HG03280 (cell line): Measurements from ENCODE around the gene ZFR2.
"Not testable (repeated sequence)": the region's sequence is repeated elsewhere in the genome, so short reads cannot be mapped to it uniquely, and the experiment has no call there.

Experiments used
- ATAC-seq: cut with Tn5 transposase; IDR thresholded peaks from one replicate; pipeline ENCODE4 v1.9.1; 2021; ENCODE audit warnings: mild to moderate bottlenecking, moderate library complexity; ENCODE audit not compliant: unreplicated experiment

Gene ZFR2

DNA sequence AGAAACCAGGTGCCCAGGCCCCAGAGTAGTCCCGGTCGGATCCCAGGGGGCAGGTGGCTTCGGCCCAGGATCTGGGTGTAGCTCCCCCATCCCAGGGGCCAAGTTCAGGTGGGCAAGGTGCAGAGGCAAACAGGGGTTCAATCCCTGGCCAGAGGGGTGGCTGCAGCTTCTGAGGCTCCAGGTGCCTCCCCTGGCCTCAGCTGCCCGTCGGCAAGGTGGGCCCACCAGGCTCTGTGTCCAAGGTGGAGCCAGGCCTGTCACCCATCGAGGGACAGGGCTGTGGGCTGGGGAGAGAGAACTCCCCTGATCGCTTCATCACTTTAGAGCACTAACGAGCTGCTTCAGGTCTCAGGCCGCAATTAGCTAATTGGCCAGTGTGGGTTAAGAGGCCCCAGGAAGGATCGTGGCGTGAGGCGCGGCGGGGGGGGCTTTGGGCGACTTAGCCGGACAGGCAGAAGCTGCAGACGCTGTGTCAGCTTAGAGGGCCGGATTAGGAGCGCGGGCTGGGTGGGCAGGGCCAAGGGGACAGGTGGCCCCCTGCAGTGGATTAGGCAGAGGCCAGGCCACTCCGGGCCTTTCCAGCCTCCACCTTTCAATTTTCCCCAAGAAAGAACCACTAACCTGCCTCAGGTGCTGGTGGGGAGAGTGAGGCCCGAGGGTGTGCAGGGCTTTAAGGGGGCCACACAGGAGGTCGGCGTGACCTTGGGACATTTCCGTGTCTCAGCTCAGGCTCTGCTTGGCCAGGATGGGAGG, 94.0 kb downstream of the ZFR2 start:
- no peak for ATAC-seq

DNA sequence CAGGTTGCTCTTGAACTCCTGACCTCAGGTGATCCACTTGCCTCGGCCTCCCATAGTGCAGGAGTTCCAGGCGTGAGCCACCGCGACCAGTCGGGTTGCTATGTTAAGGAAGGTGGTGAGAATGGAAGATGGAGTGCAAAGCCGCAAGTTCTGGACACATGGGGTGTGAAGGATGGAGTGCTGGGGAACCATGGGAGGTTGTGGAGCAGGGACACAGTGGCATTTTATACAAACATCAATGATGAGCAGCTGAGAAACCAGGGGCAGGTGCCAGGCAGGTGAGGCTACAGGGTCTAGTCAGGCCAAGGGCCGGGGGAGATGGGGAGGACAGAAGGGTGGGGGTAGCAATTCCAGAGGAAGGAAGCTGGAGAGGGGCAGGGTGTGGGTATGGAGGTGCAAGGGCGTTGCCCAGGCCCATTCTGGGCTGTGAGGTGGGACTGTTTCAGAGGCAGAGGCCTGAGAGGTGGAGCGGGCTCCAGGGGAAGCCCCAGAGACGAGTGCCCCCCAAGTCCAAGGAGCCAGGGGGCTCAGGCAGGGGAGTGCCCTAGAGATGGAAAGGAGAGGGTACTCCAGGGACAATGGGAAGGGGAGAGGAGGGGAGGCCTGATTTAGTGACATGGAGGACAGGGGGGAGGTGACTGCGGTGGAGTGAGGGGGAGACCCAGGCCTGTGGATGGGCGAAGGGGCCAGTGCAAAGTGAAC, 94.9 kb downstream of the ZFR2 start:
- no peak for ATAC-seq

DNA sequence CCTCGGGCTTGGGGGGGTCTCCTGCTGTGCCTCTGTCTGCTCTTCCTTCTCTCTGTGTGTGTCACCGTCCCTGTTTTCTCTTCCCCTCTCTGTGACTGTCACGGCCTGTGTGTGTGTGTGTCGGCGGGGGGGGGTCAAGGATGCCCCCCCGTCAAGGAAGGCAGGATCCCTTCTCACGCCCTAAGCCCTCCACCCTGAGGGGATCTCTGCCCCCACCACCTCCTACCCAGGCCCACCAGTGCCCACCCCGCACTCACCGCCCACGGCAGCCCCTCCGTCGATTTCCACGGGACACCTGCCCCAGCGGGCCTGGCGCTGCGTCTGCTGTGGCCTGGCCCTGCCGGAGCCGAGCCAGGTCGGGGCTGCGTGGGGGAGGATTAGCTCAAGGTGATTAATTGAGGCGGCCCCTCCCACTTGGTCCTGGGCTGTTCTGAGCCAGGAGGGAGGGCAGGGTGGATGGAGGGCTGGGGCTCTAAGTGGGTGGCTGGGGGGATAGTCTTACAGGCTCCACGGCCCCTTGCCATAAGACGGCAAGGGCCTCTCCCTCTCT, 96.9 kb downstream of the ZFR2 start, which contains the start of gene RAX2:
Gene RAX2 (minus strand): TSS at position 323 of the 550 bp plus-strand sequence. CDS start 486 bp downstream, outside the sequence.
- no peak for ATAC-seq

- no peak for ATAC-seq
Measured at GRCh38 chr19:3771000-3771905, 97.6 kb downstream of the ZFR2 start.

GRCh38 chr19:3770136-3770999, 98.5 kb downstream of the ZFR2 start:
- ATAC-seq: no peak

DNA sequence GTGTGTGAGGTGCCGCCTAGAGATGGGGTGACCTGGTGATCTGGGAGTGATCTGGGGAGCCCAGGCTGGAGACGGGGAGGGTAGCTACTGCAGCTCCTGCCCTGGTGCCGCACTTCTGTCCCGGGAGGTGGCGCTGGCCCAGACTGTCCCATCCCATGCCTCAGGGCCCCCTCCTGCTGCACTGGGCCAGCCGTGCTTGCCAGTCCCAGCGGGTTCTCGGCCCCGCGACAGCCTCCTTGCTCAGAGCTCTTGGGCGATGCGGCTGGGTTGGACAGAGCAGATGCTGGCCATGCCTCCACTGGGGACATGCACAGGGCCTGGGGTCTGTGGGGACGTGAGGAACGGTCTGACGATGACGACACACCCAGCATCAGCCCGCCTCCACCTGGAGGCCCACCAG, 99.3 kb downstream of the ZFR2 start:
- ATAC-seq: no peak

DNA sequence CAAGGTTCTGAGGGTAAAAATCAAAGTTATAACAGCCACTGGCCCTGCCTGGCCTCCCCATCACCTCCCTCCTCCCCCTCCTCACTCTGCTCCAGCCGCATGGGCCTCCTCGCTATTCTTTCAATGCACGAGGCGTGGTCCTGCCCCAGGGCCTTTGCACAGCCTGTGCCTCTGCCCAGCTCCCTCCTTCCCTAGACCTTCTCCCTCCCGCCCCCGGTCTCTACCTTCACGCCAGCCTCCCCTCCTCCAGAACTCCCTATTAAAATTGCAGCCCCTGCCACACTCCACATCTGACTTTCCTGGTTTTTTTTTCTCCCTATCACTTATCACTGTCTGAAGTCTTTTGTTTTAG, 100.1 kb downstream of the ZFR2 start:
- ATAC-seq: no peak

DNA sequence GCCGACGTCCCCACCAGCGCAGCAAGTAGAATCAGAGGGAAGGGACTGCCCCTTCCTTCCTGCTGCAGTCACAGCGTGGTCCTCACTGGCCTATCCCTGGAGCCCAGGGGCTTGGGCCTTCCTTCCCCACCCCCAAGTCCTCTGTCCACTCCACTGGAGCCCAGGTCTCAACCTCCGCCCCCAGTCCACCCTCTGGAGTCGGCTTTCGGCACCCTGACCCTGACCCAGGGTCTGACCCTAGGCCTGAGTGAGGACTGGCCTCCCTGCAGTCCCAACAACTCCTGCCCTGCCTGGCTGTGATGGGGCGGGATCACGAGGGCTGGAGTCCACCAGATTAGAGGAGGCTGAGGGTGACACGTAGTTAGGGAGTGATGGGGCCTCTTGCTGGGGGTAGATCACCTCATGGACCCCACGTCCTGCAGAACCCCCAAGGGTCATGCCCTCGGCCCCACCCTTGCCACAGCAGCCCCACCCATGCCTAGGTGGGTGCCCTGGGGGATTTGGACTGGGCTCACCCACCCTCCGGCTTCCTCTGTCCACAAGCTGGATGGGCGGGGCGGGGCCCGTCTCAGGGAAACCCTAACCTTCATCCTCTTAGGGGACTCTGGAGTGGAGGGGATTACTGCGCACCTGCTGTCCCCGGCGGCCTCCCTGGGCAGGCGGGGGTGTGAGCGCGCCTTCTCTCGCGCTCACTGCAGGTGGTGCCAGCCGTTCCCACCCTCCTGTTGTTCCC, 100.7 kb downstream of the ZFR2 start:
- no peak for ATAC-seq

GRCh38 chr19:3767050-3767449, 101.8 kb downstream of the ZFR2 start:
- no peak for ATAC-seq

DNA sequence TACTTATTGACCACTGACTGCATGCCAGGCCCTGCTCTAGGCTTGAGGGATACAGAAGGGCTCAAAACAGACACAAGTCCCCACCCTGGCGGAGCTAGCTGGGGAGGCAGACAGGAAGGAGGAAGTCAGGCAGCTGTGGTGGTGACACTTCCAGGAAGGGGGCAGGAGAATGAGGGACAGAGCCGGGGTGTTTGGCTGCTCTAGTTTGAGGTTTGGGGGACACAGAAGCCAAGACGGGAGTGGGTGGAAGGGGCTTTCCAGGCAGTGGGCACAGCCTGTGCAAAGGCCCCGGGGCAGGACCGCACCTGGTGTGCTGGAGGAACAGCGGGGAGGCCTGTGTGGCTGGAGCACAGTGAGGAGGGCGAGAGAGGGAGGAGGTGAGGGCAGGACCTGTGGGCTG, 102.3 kb downstream of the ZFR2 start:
- ATAC-seq: no peak

- not testable (repeated sequence) for ATAC-seq
Measured at GRCh38 chr19:3765757-3766156, 103.1 kb downstream of the ZFR2 start.

DNA sequence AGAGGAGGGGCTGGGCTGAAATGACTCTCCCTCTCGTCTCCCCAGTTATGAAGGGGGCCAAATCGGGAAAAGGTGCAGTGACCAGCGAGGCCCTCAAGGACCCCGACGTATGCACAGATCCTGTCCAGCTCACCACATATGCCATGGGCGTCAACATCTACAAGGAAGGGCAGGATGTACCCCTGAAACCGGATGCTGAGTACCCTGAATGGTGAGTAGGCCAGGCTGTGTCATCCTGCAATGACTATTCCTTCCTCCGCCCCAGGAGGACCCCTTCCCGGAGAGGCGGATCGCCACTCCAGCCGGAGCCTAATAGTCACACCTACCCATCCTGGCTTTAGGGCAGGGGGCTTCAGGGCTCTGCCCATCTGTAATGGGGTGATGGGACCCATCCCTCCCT, 103.7 kb downstream of the ZFR2 start:
- ATAC-seq: no peak

DNA sequence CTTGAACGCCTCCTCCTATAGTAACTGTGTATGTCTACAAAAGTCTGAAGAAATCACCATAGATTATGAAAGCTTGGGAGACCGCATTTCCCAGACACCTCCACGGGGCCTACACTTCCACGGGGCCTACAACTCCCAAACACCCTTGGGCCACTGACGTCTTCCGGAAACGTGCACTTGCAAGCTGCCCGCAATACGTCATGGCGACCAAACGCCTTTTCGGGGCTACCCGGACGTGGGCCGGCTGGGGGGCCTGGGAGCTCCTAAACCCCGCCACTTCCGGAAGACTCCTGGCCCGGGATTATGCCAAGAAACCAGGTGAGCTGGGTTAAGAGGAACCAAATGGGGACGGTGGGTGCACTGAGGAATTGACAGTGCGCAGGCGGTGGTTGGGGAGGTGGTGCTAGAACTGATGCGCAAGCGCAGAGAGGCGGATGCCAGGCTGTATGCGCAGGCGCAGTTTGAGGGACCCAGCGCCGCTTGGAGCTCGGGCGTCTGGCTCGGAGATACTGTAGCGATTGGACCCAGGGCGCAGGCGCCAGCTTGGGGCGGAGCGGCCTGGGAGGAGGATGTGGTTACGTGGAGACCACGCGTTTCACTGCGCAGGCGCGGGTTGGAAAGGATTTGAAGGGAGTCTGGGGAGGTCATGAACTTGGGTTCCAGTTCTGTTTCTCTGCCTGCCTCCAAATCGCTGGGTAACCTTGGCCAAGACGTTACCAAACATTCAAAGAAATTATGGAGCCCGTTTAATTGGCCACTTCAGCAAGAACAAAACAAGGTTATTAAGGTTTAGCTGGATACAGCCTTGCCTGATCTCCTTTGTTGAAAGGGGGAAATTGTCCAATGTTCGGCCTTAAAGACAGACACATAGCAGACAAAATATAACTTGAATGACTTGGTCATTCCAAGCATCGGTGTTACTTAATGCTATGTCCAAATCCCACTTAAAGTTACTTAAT, 106.1 kb downstream of the ZFR2 start, which contains the start of gene MRPL54:
Gene MRPL54 (plus strand): TSS at position 182 of the 959 bp plus-strand sequence. CDS start 19 bp downstream, at position 201.
- peak; percentile 73 for ATAC-seq

DNA sequence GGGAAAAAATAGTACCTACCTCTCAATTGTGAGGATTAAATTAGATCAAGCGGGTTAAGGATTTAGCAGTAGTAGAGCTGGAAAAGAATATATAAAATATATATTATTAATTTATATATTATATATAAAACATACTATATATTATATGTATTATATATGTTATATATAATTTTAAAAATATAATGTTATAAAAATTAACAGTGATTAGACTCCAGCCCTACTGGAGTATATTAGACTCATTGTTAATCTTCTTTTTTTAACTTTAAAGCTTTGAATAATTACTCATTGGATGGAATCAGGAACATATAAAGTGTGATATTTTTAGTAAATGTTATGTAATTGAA, 106.7 kb downstream of the ZFR2 start:
- ATAC-seq: no peak

GRCh38 chr19:3761382-3762129, 107.3 kb downstream of the ZFR2 start, which contains the start of gene APBA3:
Gene APBA3, minus strand, starts transcription at chr19:3761692. Its CDS starts 1,428 bp downstream, at chr19:3760264.
- peak; percentile 50 for ATAC-seq

DNA sequence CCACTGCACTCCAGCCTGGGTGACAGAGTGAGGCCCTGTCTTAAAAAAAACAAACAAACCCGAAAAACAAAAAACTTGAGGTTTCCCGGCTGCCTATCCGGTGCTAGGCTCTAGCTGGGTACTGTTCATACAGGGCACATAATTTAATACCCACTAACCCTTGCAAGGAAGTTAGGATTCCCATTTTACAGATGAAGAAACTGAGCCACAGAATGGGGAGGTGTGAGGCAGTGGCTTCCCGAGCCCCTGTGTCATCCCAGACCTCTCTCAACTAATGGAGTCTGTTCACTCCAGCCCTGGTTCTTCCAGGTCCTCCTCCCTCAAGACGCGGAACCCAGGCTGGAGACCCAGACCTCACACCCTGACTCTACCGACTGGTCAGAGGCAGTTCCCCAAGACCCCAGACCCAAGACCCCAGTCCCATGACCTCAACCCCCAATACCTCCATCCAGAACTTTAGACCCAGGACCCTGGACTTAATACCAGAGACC, 107.9 kb downstream of the ZFR2 start:
- no peak for ATAC-seq
